Psoas muscle (tissue), 8 donors: ENCODE data around the gene SYT2. TPM values are rescaled to one million over a fixed set of nuclear protein-coding genes. Genes with fewer than 3 reads are reported as not detected.
"Not testable (repeated sequence)": the region's sequence is repeated elsewhere in the genome, so short reads cannot be mapped to it uniquely, and the experiment has no call there.

Experiments
- ATAC-seq, 4 donors: fragments of 200-7000 bp; cut with Tn5 transposase; one replicate each; pipeline ENCODE4 v1.9.1; 2020; ENCODE audit warnings: moderate library complexity in 3 of 4, mild to moderate bottlenecking in 2 of 4
- DNase-seq, 2 donors: peaks; one replicate each; pipeline ENCODE4 v3.0.0-alpha.2; 2020
- H3K27ac ChIP-seq: fragments of 200-600 bp; one replicate; pipeline ENCODE4 v1.8.0; 2022
- H3K27me3 ChIP-seq, 3 donors: fragments of 200-600 bp in 1 of 3; one replicate each; pipeline versions ENCODE4 v1.6.1 to v1.8.0; 2013 to 2022; ENCODE audit warnings: low read length in 2 of 3, mild to moderate bottlenecking in 2 of 3, moderate library complexity in 1 of 3; ENCODE audit not compliant: insufficient read depth in 3 of 3
- H3K36me3 ChIP-seq, 2 donors: fragments of 200-600 bp in 1 of 2; one replicate each; pipeline versions ENCODE4 v1.6.1 to v1.8.0; 2013 to 2022; ENCODE audit warnings: low read depth in 1 of 2, mild to moderate bottlenecking in 1 of 2, moderate library complexity in 1 of 2; ENCODE audit not compliant: insufficient read depth in 1 of 2
- H3K4me1 ChIP-seq: fragments of 200-600 bp; one replicate; pipeline ENCODE4 v1.8.0; 2022
- H3K4me3 ChIP-seq: fragments of 200-600 bp; one replicate; pipeline ENCODE4 v1.8.0; 2022; ENCODE audit warnings: mild to moderate bottlenecking
- H3K9me3 ChIP-seq: fragments of 200-600 bp; one replicate; pipeline ENCODE4 v1.8.0; 2022
- WGBS, 3 donors: extraction: QIAGEN DNeasy Blood & Tissue Kit; methylation state at CpG; one replicate each; pipeline versions ENCODE4 v1.1.6 to v1.1.7; 2013; 5-methylcytosine and 5-hydroxymethylcytosine counted together
- intact Hi-C, 2 donors: fragments of 100-400 bp; cut with DNase I; formaldehyde crosslinking; loops; one replicate each; pipeline versions ENCODE4 v1.11.0 to v1.14.2; 2022
- polyA plus RNA-seq, 3 donors: library from polyadenylated mRNA; stranded (reverse); fragments of 200-250 nt; gene quantifications; one replicate each; pipeline ENCODE4 v1.2.3, GENCODE V29; 2013
- total RNA-seq, 4 donors: library from RNA; stranded (reverse); fragmentation: NEBNext Ultra II Directional in 2 of 4; extraction: Animal tissue kit (Norgen Biotek cat#: 25700) in 2 of 4; gene quantifications; one replicate each; pipeline versions ENCODE4 v1.2.1 to v1.2.4, GENCODE V29; 2021 to 2023
- TF ChIP-seq, protein P1 (sequence below): fragments of 200-600 bp; IDR thresholded peaks from one replicate; pipeline ENCODE4 v1.8.0; 2022; ENCODE audit warnings: antibody characterized with exemption
- donor health status: healthy with polysubstance abuse.
- donor health status: DM: no; HTN: no; CAD: no; lungs with moderate emphysema.
- donor health status: Bipolar disorder and iron deficiency.
- donor health status: healthy.
- donor health status: DM: yes; HTN: yes; CAD: no.
- donor health status: DM: no; HTN: no; CAD: no.
- donor health status: DM: no; HTN: no; CAD: no.
- donor health status: DM: yes; HTN: yes; CAD: no.

The SYT2 gene
- total and polyA plus RNA-seq, 7 donors, result 0.01 to 0.02 TPM; not detected in 5

DNA sequence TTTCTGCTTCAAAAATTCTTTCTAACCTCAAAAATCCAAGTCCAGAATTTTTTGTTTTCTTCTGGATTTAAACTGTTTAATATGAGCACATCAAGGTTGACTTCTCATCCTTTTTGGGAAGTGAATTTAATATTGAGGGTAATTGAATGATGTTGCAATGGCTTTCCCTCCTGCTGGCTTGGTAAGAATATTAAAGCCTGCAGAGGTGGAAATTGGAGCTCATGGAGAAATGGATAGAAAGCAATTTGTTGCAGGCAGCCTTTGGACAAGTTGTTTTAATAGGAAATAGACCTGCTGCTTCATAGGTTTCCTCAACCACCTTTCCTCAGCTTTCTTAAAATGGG lies 124.7 kb downstream of the SYT2 start:
- no peak overlapping the region for H3K4me3 ChIP-seq

DNA sequence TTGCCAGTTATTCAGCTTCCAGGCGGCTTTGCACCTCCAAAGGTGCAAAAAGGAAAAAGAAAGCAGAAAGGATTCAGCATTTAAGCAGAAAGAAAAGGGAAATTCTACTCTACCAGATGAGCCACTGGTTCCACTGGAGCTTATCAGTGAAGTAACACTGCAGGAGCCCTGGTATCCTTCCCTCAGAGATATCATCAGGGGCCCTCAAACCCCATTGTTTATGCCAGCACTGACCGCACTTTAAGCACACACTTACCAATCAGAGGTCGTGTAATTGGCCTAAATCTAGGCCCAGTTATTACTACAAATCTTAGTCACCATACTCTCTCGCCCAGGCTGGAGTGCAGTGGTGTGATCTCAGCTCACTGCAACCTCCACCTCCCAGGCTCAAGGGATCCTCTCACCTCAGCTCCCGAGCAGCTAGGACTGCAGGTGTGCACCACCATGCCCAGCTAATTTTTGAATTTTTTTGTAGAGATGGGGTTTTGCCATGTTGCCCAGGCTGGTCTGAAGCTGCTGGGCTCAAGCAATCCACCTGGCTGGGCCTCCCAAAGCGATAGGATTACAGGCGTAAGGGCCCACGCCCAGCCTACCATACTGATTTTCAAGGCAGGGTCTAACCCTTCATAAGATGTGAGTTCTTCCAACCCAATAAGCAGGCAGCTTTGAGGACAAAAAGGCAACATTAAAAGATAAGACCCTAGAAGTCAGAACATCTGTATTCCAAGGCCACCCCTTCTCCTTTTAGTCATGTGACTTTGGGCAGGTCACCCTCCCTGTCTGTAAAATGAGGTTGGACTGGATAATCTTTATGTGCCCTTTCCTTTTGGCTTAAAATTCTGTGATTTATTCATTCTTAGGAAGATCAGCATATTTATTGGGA lies 125.3 kb downstream of the SYT2 start:
- ATAC-seq, result no peak
- TF ChIP-seq, protein P1, sequence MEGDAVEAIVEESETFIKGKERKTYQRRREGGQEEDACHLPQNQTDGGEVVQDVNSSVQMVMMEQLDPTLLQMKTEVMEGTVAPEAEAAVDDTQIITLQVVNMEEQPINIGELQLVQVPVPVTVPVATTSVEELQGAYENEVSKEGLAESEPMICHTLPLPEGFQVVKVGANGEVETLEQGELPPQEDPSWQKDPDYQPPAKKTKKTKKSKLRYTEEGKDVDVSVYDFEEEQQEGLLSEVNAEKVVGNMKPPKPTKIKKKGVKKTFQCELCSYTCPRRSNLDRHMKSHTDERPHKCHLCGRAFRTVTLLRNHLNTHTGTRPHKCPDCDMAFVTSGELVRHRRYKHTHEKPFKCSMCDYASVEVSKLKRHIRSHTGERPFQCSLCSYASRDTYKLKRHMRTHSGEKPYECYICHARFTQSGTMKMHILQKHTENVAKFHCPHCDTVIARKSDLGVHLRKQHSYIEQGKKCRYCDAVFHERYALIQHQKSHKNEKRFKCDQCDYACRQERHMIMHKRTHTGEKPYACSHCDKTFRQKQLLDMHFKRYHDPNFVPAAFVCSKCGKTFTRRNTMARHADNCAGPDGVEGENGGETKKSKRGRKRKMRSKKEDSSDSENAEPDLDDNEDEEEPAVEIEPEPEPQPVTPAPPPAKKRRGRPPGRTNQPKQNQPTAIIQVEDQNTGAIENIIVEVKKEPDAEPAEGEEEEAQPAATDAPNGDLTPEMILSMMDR, result no peak
- no peak for DNase-seq
- Histone ChIP-seq H3K9me3 (no peaks in the 10 kb centered on the region), H3K36me3 (peaks cover 9 to 49% of the 10 kb centered on the region in 2 donors), H3K4me1 (peaks cover 51% of the 10 kb centered on the region), H3K27me3 (no peaks in the 10 kb centered on the region), H3K27ac (peak overlapping the region; percentile 4), H3K4me3 (no peak overlapping the region)
- intact Hi-C loops, result loop anchor here in 1 of 2 donors (10.0 kb wide), 1 partner anchor 240 kb away; the partner anchor contains the start of genes PPP1R12B and UBE2T
- WGBS, 3 donors, result 91 to 94% (median 91%) methylated on average over 8 of the region's 8 CpGs

More for the DNA sequence above, 124.7 kb downstream of the SYT2 start:
- Histone ChIP-seq H3K9me3 (no peaks in the 10 kb centered on the region), H3K27me3 (no peaks in the 10 kb centered on the region), H3K27ac (peak overlapping the region; percentile 91), H3K36me3 (peaks cover 6 to 43% of the 10 kb centered on the region in 2 donors), H3K4me1 (peaks cover 49% of the 10 kb centered on the region)
- intact Hi-C loops, result loop anchor here in 1 of 2 donors (10.0 kb wide), 1 partner anchor 241 kb away; the partner anchor contains the start of genes PPP1R12B and UBE2T
- TF ChIP-seq, protein P1, result no peak
- DNase-seq, result no peak
- no peak for ATAC-seq

DNA sequence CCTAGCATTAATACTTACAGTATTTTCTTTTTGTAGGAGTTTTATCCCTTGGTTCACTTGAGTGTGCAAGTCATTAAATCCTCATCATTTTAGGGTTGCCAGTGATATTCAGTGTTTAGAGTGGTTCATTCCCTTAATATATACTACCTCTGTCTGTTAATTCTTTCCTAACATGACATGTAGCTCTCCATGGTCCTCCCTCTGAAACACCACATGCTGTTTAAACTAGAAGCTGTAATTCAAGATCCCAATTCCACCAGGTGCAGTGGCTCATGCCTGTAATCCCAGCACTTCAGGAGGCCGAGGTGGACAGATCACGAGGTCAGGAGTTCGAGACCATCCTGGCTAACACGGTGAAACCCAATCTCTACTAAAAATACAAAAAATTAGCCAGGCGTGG lies 127.9 kb downstream of the SYT2 start:
- ATAC-seq, DNase-seq, H3K4me3 ChIP-seq, H3K27me3 ChIP-seq, H3K9me3 ChIP-seq, H3K27ac ChIP-seq: not testable (repeated sequence)
- H3K4me1 ChIP-seq, result peaks cover 51% of the 10 kb centered on the region
- WGBS, 3 donors, result 55 to 90% (median 76%) methylated on average over 5 of the region's 5 CpGs
- H3K36me3 ChIP-seq, result peaks cover 9 to 49% of the 10 kb centered on the region in 2 donors
- intact Hi-C loops, result loop anchor here in 1 of 2 donors (10.0 kb wide), 1 partner anchor 238 kb away; the partner anchor contains the start of genes PPP1R12B and UBE2T

DNA sequence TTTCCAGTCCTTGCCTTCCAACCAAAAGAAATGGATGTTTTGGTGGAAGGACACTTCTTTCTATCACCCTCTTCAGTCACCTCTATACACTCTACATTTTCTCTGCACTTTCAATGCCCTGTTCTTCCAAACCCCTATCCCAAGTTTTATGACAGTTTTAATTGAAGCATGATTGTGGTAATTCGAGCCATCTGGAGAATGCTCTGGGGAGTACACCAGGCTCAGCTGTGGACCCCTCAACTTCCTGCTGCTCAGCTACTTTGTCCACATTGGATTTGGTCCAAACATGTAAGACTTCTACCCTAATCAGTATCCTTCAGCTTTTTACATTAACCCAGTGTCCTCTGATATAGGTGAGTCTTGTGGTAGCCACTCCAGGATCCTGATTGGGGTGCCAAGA lies 129.6 kb downstream of the SYT2 start:
- H3K4me3 ChIP-seq, result no peak overlapping the region
- H3K27ac ChIP-seq, result peak overlapping the region; percentile 46
- H3K36me3 ChIP-seq, result peaks cover 9 to 54% of the 10 kb centered on the region in 2 donors
- DNase-seq (no peak), ATAC-seq (no peak)
- TF ChIP-seq, protein P1, result no peak
- no peaks in the 10 kb centered on the region for H3K27me3 ChIP-seq
- peaks cover 53% of the 10 kb centered on the region for H3K4me1 ChIP-seq
- WGBS, 3 donors, result 21 to 35% (median 29%) methylated on average over 1 of the region's 1 CpG
- H3K9me3 ChIP-seq, result no peaks in the 10 kb centered on the region
- intact Hi-C loops, result loop anchor here in 1 of 2 donors (10.0 kb wide), 1 partner anchor 236 kb away; the partner anchor contains the start of genes PPP1R12B and UBE2T

DNA sequence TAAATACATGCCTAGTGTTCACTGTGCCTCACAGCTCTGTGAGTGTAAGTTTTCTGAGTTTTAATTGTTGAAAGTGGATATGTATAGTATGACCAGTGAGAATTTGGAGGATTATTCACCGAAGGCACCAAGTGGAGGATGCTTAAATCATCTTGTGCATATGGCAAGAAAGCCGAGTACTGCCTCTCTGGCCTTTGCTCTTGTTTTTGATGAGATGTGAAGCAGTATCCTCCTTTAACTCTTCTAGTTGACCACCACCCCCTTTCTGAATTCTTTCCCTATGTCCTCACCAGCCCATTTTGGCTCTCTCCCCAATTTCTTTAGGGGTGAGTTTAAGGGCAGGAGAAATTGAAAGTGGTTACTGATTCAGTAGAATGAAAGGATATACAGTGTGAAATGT lies 130.4 kb downstream of the SYT2 start:
- peaks cover 9 to 62% of the 10 kb centered on the region in 2 donors for H3K36me3 ChIP-seq
- ATAC-seq, result no peak

More for the DNA sequence above, 130.4 kb downstream of the SYT2 start:
- no peak overlapping the region for H3K4me3 ChIP-seq
- TF ChIP-seq, protein P1, result no peak
- WGBS, 3 donors, result 22 to 38% (median 24%) methylated on average over 2 of the region's 2 CpGs
- H3K27me3 ChIP-seq, result no peaks in the 10 kb centered on the region
- intact Hi-C loops, result loop anchor here in 1 of 2 donors (5.0 to 10.0 kb wide), 3 partner anchors 45 to 235 kb away; partner anchors contain the start of genes PPP1R12B and UBE2T
- H3K4me1 ChIP-seq, result peaks cover 52% of the 10 kb centered on the region
- no peak for DNase-seq
- H3K27ac ChIP-seq, result peak overlapping the region; percentile 60
- H3K9me3 ChIP-seq, result no peaks in the 10 kb centered on the region
